GM12874 (cell line): Measurements from ENCODE around the gene OGA.

Experiments used
- CTCF ChIP-seq: IDR thresholded peaks from 2 replicates; pipeline ENCODE4 v1.5.1; 2011; ENCODE audit warnings: low read depth, mild to moderate bottlenecking, control low read depth, low read length, moderate library complexity; ENCODE audit not compliant: insufficient read depth

Gene OGA

GRCh38 chr10:101840102-101840684 lies 21.9 kb upstream of the OGA start:
- no peak for TF ChIP-seq CTCF

DNA sequence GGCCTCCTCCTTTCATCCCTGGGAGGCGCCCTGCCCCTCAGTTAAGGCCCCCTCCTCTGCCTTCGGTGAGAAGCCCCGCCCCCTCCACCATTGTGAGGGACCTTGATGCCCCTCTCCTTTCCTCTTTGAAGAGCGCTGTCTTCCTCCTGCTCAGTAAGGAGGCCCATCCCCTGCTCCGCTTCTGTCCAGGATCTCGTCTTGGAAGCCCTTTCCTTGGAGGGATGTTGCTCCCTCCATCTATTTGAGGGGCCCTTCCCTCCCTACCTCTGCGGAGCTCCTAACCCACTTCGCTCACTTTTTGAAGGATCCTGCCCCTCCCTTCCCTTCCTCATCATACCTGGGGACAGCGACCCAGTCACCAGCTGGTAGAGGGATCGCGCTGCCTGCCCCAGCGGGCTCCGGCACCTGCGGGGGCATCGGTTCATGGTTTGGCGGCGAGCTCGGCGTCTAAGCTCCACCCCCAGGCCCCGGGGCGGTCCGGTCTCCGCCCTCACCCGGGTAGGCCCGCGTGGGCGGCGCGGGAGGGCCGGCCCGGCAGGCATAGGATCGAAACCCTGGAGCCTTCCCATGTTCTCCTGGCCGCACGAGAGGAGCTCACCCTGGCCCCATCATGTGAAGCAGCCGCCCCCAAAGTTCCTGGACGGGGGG lies 21.3 kb upstream of the OGA start:
- TF ChIP-seq CTCF, result no peak

- no peak for TF ChIP-seq CTCF
These were observed 20.8 kb upstream of the OGA start for GRCh38 chr10:101839002-101839401.

DNA sequence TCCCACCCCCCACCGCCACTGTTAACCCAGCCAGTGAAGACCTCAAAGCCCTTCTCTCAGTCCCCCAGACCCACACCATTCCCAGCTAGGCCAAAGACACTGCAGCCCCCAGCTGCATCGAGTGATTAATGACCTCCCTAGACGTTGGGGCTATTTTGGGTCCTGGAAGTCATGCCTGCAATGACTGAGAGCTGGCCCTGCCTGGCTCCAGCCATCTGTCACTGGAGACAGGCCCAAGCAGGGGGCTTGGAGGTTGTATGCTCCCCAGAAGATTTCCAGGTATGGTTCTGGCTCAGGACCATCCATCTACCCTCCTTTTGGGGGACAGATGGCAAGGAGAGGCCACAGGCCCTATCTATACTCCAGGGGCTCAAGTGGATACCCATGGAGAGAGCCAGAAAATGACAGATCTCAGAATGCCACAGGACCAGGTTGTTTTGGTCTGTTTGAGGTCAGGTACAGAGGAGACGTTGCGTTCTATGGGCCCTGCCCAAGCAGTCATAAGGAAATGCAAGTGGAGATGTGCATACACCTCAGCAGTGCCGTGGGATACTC lies 20.2 kb upstream of the OGA start:
- TF ChIP-seq CTCF, result no peak

- TF ChIP-seq CTCF, result no peak
These were observed 19.5 kb upstream of the OGA start for GRCh38 chr10:101837748-101838147.

DNA sequence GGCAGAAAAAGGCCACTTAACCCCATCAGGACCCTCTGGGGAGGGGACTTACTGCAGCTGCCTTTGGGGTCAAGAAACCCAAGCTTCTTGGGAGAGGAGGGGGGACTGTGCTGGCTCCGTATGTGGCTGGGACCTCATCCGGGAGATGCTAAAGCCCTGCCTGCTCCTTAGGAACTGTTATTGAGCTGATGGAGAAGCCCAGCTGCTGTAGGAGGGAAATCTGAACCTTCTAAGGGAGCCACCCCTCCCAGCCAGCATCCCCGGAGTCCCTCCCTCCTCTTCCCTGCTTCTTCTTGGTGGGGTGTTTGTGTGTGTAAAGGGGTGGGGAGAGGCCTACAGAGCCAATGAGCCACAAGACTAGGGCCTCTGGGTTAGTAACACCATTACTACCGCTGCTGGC lies 17.1 kb upstream of the OGA start:
- TF ChIP-seq CTCF, result no peak

- no peak for TF ChIP-seq CTCF
These were observed 16.1 kb upstream of the OGA start for GRCh38 chr10:101834341-101834740.
